NK-92 treated with Interleukin-12 subunit alpha and Interleukin-12 subunit beta, amount 100 ng/mL, for 24 hours (cell line): ENCODE results near the gene ELP4.
"Not testable (repeated sequence)": the region's sequence is repeated elsewhere in the genome, so short reads cannot be mapped to it uniquely, and the experiment has no call there.

ENCODE experiments used
- DNase-seq: peaks from one replicate; lab custom pipeline; 2025; lab: John Stamatoyannopoulos, UW

The ELP4 gene

DNA sequence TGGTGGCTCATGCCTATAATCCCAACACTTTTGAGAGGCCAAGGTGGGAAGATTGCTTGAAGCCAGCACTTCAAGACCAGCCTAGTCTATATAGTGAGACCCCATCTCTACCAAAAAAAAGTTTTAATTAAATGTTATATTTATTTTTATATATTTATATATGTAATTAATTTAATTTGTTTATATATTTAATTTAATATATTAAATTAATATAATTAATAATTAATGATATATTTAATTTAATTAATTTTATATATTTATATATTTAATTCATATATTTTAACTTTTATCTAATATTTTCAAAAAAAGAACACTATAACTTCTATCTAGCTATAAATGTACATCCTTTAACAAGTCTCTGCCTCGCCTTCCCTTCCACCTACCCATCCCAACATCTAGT, 196.8 kb downstream of the ELP4 start:
- no peak for DNase-seq

DNA sequence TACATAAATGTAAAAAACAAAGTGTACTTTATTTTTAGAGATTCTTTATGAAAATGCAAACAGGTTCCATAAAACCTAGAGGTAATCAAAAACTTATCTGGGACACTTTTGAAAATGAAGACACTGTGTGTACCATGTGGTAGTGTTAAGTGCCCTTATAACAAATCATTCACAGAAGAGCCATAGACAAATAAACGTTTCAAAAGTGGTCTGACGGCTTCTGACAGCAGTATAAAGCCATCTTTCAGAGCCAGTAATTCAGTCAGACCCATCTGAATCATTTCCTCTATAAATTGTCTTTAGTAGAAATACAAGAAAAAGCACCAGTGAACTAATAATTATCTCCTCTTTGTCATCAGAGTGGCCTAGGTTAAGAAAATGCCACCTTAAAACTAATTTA, 201.6 kb downstream of the ELP4 start:
- no peak for DNase-seq

DNA sequence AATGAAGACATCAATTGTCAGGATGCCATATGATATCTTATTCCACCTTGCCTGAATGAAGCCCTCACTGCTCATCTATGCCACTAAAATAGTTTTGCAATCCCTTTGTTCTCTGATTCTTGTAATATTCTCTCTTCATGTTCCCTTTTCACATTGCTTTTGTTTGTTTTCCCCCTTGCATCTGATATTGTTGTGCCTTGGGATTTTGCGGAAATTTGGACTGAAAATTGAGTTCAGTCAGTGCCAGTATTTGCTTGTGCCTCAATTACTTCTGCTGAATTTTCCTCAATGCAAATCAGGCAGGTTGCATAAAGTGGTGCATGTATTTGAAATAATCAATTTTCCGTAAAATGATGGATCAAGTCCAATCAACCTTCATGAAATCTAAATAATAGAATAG, 203.3 kb downstream of the ELP4 start:
- no peak for DNase-seq

DNA sequence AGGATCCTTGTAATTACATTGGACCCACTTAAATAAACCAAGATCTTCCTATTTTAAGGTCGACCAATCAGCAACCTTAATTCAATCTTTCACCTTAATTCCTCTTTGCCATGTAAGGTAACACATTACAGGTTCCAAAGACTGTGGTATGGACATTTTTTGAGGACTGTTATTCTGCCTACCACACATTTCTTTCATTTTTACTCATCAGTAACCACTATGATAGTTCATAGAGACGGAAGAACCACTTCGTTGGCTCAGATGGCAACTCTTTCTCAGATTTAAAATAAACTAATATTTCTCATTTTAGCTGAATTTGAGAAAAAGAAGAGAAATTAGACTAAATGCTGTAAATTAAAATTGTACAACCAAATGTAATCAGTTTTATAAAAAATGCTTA, 205.3 kb downstream of the ELP4 start:
- DNase-seq: no peak

DNA sequence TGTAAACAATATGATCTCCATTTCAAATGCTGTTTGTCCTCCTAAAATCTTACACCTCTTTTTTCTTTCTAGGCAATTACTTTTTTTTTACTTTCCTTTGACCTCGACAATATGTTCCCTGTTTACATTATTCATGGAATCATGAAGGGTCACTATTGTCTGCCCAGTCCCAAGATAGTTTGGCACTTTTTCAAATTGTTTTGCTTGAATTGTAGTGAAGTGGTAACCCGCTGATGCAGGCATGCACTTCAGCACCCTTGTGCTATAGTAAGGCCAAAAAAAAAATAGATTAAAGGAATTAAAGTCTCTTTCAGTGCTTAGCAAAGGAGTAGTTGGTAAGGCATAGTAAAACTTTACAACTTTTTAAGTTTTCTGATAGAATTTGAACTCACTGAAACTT, 210.7 kb downstream of the ELP4 start:
- DNase-seq: no peak

DNA sequence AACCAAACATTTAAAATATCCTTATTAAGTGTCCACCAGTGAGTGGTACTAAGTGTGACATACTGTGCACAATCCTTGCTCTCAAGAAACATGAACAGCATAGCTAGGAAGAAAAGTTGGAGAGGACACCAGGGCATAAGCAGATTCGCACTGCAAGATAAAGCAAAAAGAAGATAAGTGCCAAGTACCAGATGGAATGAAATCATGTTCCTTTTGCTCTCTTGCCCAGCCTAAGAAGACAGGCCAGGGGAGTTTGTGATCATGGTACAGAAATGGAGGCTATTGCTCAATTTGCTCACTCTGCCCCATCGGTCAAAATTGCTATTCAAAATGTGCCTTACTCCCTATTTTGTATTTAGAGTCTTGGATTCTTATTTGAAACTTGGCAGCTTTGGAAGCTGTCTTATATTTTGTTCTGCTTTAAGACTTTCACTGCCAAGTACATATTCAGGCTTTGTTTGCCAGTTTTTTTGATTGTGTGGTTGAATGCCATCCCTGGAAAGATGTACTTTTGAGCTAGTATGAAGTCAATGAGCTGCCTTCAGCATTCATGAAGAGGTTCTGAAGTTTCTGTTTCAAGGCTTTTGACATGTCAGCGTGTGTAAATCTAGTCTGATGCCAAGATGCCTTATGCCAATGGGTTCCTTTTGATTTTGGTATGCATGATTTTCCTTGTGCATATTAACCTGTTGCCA, 211.3 kb downstream of the ELP4 start:
- DNase-seq: no peak

DNA sequence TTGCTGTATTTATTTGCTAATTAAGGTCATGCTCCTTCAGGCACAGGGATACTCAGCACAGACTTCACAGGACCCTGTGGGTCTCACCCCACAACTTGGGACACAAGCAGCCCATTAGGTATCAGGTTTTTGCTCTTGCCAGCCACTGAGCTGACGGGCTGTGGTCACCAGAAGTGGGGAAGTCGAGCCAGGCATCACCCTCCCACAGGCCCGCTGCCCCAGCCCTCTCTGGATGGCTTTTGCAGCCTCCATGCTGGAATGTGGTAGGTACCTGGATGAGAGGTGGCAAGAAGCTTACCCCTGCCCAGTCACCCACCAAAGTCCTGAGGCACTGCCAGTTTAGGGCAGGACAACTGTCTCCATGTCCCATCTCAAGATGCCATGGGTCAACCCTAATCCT, 213.2 kb downstream of the ELP4 start:
- DNase-seq: no peak

DNA sequence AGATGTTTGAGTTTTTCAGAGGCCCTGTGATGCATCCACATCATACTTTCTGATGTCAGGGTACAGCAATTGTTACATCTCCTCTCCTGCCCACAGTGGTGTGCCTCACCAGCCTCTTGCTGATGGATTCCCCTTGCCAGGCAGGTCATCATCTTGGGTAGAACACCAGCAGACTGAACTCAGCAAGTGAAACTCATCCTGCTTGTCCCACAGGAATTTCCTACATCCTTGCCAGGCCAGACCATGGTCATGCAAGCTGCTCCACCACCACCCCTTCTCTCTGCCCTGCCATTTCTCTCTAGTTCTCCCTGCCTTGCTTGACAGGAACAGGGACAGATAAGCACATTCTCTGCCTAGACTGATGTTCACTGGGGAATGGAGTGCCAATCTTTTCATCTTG, 215.6 kb downstream of the ELP4 start:
- no peak for DNase-seq

DNA sequence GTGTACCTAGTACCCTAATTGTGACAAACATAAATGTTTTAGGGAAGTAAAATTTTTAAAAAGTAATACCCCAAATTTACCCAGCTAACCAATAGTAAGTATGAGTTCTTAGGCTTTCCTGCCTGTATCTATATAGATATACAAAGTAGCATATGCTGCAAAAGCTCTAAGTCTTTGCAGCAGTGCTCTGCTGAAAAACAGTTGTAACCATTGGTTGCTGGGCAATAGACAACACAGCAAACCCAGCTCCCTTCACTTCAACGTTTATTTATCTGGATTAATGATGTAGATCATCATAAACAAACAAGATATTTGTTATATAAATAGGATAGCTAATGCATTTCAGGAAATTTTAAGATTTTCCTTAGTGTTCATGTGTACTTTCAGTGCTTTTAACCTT, 218.9 kb downstream of the ELP4 start:
- no peak for DNase-seq

DNA sequence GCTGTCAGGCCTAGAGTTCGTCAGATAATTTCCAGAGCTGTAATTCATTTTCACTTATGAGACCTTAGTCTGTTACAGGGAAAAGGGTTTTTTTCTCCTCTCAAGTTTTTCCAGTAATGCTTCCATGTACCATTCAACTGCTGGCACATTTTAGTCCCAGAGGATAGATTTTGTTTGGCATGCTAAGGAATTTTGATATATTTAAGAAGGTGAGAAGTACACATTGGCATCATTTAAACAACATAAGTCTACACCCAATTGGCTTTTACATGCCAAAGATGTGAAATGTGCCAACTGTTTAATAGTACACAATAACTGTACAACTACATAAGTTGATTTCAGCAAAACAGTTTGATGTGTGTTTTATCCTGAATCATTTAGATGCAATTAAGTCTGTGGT, 230.6 kb downstream of the ELP4 start:
- DNase-seq: no peak

DNA sequence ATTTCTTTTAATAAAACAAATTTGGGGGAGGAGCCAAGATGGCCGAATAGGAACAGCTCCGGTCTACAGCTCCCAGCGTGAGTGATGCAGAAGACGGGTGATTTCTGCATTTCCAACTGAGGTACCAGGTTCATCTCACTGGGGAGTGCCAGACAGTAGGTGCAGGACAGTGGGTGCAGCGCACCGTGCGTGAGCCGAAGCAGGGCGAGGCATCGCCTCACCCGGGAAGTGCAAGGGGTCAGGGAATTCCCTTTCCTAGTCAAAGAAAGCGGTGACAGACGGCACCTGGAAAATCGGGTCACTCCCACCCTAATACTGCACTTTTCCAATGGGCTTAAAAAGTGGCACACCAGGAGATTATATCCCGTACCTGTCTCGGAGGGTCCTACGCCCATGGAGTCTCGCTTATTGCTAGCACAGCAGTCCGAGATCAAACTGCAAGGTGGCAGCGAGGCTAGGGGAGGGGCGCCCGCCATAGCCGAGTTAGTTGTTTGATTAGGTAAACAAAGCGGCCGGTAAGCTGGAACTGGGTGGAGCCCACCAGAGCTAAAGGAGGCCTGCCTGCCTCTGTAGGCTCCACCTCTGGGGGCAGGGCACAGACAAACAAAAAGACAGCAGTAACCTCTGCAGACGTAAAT, 231.3 kb downstream of the ELP4 start:
- not testable (repeated sequence) for DNase-seq

DNA sequence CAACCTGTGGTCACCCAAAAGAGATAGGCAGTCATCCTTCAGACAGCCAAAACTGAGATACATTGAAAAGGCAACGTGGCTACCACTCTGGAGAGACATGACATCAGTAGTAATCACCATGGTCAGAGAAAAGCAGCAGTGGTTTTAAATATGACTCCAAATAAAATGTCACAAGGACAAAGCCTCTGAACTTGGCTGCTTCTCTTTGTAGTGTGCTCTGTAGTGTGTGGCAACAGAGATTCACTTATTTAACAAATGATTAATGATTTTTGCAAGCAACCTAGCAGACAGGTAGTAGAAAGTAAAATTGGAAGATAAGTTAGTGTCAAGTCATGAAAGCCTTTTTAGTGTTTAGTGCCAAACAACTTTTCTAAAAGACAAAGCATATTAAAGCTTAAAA, 238.0 kb downstream of the ELP4 start:
- no peak for DNase-seq

DNA sequence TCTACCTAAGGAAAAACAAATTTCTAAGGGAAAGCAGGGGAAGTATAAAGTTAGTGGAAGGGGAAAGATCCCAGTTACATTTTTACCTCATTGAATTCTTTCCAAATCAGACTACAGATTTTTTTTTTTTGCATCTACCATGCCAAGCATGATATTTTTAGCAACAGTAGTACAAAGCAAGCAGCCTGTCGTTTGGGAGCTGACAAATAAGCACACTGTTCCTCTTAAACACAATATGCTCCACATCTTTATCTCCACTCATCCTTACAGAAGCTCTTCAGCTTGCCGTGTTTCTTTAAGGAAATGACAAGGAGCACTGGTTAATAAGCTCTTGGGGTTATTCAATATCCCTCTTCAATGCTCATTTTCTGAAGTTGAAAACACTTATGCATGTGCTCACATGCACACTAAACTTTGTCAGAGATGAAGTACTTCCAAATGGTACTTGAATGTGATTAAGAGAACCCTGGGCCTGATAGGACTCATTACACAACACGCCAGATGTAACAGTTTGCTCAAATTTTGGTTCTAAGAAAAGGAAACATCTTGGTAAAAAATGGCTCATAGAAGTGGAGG, 247.8 kb downstream of the ELP4 start:
- DNase-seq: no peak

DNA sequence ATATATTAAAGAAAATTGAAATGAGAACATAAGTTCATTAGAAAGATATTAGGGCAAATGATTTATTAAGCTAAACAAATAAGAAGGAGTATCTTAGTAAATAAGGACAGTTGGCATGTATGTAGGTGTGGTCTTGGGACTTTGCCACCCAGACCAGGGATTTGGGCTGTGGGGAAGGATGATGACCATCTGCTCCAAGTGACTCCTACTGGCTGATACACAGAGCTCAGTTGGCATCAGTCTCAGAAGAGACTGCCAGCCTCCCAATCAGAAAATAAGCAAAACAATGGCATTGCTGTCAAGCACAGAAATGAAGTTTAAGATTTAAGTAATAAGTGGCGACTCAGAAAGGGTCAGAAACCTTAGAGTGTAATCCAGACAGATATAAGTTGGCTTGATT, 252.1 kb downstream of the ELP4 start:
- DNase-seq: no peak

DNA sequence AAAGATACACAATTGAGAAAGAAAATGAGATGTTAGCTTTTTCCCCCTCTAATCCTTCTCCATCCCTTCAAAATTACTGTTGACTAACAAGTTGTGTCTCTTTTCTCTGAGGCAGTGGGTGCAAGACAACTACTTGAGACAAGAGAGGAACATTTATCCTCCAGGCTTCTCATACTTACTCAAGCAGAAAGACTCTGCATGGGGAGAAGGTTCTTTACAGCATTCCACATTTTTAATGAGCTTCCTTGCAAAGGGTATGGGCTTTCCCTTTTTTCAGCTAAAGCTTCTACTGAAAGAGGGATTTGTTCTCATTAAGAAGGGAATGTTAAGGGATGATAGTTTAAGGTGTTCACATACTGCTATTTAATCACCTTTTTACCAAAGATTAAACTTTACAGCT, 253.7 kb downstream of the ELP4 start:
- DNase-seq: no peak

DNA sequence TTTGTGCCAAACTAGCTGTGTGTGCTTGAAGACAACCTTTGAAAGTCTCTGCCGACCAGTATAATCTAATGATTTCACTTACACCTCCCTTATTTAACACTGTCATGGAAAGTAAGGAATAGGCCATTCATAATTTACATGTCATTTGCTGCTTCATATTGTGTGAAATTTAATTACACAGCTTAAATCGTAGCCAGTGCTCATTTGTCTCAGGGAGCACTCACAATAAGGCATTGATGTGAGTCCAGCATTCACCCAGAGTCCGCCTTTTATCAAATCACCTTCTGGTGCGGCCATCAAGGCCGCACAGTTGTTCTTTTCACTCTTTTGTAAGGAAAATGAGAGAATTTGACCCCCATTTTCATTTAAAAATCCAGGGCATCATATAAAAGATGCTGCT, 254.7 kb downstream of the ELP4 start:
- DNase-seq: no peak

DNA sequence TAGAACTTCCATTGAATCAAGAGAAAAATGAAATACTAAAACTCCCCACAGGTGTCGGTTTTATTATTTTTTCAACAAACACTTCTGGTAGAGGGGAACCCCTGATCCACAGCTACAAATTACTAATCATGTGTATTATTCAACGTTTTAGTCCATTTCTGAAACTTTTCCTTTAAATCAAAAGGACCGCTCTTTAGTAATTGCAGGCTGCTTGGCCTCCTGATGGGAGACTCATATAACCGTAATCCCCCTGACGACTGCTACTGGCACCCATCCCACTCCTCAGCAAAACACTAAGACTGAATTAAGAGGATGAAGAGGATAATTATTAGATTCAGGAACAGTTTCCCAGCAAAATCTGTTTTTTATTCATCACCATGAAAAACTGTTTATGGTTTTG, 255.2 kb downstream of the ELP4 start:
- DNase-seq: no peak

DNA sequence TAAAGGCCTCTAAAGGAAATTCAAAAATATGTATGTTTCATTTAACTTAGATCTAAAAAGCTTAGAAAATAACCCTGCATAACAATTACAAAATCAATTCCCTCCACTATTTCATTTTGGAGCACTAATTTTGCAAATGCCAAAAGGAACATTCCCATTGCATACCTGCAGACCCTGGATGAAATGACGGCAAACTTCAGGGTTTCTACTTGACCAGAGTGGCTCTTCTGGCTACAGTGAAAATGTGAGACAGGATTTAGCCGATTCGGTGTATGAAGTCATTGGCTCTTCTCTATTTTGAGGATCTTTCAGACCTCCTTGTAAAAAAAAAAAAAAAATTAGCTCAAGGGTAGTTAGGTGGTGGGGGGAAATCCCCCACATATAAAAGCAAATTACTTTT, 257.5 kb downstream of the ELP4 start:
- no peak for DNase-seq

DNA sequence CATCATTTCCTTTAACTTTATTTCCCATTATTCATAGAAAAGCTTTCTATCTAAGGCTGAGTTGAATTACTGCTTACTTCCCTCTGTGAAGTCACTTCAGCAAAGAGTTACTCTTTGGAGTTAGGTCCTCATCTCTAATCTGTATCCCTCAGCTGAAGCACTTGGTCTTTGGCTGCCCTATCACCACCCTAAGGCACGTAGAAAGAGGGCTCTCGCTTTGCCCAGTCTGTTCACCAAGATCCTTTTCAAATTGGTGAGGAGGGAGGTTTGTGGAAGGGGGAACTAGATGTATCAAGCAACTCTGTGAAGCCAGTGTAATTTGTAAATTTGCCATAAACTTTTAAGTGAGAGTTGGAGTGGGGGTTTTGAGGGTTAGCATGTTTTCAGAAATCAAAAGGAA, 258.1 kb downstream of the ELP4 start:
- no peak for DNase-seq

DNA sequence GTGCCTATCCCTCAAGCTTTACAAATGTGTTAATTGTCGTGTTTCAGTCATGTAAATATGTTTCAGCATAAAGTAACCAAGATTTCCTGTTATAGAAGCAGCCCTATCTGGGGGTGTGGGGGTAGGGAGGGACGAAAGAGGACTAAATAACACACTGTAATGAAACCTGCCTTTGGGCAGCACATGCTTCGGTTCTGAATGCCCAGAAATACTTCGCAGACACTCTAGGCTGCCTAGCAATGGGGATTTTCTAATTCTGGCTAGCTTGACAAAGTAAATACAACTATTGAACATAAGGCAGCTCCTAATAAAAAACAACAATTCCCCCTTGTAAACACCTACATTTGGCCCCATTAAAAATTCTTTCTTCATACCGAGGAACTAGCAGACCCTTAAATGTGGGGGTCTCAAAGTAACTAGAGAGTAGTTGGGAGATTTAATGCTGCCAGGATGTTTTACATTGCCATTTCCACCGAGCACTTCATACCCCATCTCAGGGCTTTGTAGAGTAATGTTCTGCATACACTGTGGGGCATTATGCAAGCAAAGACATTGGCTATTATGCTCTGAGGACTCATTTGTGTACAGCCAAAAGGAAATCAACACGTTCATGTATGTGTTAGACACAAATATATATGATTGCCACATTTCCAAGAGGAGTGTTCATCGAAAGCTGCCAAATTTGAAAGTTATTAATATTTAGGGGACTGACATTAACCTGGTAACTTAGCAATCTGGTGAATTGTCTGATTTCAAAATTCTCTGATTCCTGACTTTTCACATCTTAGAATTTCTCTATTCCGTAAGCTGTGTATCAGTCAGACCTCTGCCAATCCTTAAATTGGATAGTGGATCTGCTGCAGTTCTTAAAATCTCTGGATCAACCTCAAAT, 259.4 kb downstream of the ELP4 start:
- no peak for DNase-seq

DNA sequence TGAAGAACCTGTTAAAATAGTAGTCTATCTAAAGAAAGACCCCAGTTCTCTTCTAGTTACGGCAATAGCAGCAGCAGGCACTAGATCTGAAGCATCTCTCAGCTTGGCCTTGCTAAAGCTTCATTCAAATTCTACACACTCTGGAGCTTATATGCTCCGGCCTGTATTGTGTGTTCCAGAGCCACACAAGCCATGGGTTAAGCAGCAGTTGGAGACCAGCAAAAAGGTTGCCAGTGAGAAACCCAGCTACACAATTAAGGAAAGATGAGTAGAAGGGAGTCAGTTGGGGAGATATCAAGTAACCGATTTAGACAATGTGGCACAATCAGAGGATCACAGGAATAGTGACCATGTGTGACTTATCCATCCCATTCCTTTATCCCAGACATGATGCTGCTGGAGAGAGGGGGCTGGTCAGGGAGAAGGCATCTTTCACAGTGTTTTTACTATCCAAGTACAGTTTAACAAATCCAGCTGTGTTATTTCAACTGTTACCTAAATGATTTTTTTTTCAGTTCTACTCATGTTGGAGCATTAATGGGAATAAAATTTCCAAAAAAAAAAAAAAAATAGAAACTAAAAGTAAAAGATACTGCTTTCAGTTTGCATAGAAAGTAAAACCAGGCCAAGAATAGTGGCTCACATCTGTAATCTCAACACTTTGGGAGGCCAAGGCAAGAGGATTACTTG, 260.6 kb downstream of the ELP4 start:
- no peak for DNase-seq

DNA sequence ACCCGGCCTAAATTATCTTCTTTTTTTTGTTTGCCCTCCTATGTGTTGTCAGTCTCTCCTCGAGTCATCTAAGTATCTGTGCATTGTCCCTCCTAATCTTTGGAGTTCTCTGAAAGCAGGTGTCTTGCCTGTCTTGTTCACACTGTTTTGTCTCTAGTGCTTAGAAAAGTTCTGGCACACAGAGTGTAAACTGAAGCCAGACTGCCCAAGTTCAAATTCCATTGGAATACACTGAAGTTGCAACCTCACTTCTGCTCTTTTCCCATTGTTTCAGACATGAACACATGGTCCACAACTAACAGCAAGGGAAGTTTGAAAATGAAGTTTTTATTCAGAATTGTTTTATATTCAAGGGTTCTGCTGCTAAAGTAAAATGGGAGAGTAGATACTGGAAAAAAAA, 262.8 kb downstream of the ELP4 start:
- DNase-seq: no peak
